ENCODE data around the gene CYP11A1. TPM values are rescaled to one million over a fixed set of nuclear protein-coding genes. Genes with fewer than 3 reads are reported as not detected.

Gene CYP11A1
- total and polyA plus RNA-seq, 10 of the 15 experiments (the other 5 are each of a cell fraction or from before 2014, with no cell fraction given), result 0.11 to 1.2 (median 0.23) TPM; not detected in 5

GRCh38 chr15:74370471-74370870 is 3.0 kb upstream of the CYP11A1 start (continued):
- no peak for TF ChIP-seq ZBTB4 (CRISPR knock-in tag; IDR thresholded peaks at IDR 0.05)

DNA sequence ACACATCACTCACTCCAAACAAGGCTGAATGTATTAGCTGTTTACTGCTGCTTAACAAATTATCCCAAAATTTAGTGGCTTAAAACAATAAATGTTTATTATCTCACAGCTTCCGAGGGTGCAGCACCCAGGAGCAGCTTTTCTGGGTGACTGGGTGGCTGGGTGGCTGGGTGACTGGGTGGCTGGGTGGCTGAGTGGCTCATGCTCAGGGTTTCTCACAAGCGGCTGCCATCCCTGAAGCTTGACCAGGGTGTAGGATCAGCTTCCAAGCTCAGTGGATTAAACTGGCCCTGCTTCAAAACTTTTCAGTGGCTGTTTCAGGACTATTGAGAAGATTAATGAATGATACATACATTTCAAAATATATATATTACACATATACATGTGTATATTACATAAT is 2.3 kb upstream of the CYP11A1 start:
- FAIRE-seq, result no peak
- RAD21 ChIA-PET (ENCODE audit: unreplicated experiment), result no interaction called here
- CTCF ChIA-PET, result interaction anchor here (21.7 kb wide), 1 partner anchor 67 kb away, joined by 655 read pairs; the partner anchor contains the start of gene SEMA7A
- SMC1A ChIA-PET (ENCODE audit: uncharacterized antibody, unreplicated experiment), result no interaction called here
- intact Hi-C loops (cut with micrococcal nuclease; ENCODE audit: unreplicated experiment), result no loop called here
- DNase-seq (ENCODE audit: low read depth, low spot score), result no peak
- Histone ChIP-seq H3K79me2 (ENCODE audit: control insufficient read depth, insufficient read depth, low read length) (no peaks in the 10 kb centered on the region), H3K27ac (ENCODE audit: control insufficient read depth, insufficient read depth) (no peak overlapping the region), H3K9me3 (replicated peaks; ENCODE audit: control insufficient read depth, insufficient read depth, low read length) (no peaks in the 10 kb centered on the region), H3K9ac (ENCODE audit: control insufficient read depth, insufficient read depth, low read length) (no peak overlapping the region), H4K20me1 (ENCODE audit: control insufficient read depth, insufficient read depth) (no peaks in the 10 kb centered on the region), H3K4me2 (ENCODE audit: control insufficient read depth, insufficient read depth) (no peak overlapping the region), H3K4me1 (ENCODE audit: control insufficient read depth, insufficient read depth, low read length) (peaks cover 7% of the 10 kb centered on the region), H3K27me3 (replicated peaks in 1 of 2; ENCODE audit: control insufficient read depth in 2 of 2, insufficient read depth in 2 of 2, low read length in 1 of 2) (peaks cover 4 to 5% of the 10 kb centered on the region in 2 experiments; a peak in 3 of 4 replicates), H3K4me3 (no peak overlapping the region), H3K36me3 (ENCODE audit: control insufficient read depth in 2 of 2, insufficient read depth in 2 of 2, low read length in 1 of 2) (no peaks in the 10 kb centered on the region), H2AFZ (ENCODE audit: control insufficient read depth, low read depth, low read length) (no peak overlapping the region)
- in situ Hi-C loops (cut with MboI), result no loop called here
- ATAC-seq, result no peak
- 71% methylated on average over 2 of the region's 2 CpGs for WGBS (ENCODE audit: insufficient coverage, insufficient replicate concordance, low lambda C conversion rate, missing lambda C conversion rate)
- BruUV-seq (replicated peaks), result no TSS peak
- POLR2A ChIA-PET, result no interaction called here
- TF ChIP-seq CREB1 (IDR thresholded peaks at IDR 0.05; ENCODE audit: low read depth) (no peak), CREM (IDR thresholded peaks at IDR 0.05; ENCODE audit: low read depth) (no peak), TCF3 (IDR thresholded peaks at IDR 0.05; ENCODE audit: borderline replicate concordance, insufficient read depth, low read depth, low read length) (no peak), BACH1 (IDR thresholded peaks at IDR 0.05; ENCODE audit: borderline replicate concordance) (no peak), HCFC1 (IDR thresholded peaks at IDR 0.05; ENCODE audit: low read length) (no peak), STAT3 (IDR thresholded peaks at IDR 0.05; ENCODE audit: low read depth, low read length) (no peak), CHD1 (IDR thresholded peaks at IDR 0.05; ENCODE audit: low read depth, low read length) (no peak), IKZF2 (IDR thresholded peaks at IDR 0.05) (no peak), ASH2L (IDR thresholded peaks at IDR 0.05; ENCODE audit: borderline replicate concordance, low read depth) (no peak), HDAC2 (IDR thresholded peaks at IDR 0.05) (no peak), SP1 (IDR thresholded peaks at IDR 0.05; ENCODE audit: low read depth, low read length) (no peak), SREBF2 (IDR thresholded peaks at IDR 0.05; ENCODE audit: low read length) (no peak)
- TF ChIP-seq, protein P1, sequence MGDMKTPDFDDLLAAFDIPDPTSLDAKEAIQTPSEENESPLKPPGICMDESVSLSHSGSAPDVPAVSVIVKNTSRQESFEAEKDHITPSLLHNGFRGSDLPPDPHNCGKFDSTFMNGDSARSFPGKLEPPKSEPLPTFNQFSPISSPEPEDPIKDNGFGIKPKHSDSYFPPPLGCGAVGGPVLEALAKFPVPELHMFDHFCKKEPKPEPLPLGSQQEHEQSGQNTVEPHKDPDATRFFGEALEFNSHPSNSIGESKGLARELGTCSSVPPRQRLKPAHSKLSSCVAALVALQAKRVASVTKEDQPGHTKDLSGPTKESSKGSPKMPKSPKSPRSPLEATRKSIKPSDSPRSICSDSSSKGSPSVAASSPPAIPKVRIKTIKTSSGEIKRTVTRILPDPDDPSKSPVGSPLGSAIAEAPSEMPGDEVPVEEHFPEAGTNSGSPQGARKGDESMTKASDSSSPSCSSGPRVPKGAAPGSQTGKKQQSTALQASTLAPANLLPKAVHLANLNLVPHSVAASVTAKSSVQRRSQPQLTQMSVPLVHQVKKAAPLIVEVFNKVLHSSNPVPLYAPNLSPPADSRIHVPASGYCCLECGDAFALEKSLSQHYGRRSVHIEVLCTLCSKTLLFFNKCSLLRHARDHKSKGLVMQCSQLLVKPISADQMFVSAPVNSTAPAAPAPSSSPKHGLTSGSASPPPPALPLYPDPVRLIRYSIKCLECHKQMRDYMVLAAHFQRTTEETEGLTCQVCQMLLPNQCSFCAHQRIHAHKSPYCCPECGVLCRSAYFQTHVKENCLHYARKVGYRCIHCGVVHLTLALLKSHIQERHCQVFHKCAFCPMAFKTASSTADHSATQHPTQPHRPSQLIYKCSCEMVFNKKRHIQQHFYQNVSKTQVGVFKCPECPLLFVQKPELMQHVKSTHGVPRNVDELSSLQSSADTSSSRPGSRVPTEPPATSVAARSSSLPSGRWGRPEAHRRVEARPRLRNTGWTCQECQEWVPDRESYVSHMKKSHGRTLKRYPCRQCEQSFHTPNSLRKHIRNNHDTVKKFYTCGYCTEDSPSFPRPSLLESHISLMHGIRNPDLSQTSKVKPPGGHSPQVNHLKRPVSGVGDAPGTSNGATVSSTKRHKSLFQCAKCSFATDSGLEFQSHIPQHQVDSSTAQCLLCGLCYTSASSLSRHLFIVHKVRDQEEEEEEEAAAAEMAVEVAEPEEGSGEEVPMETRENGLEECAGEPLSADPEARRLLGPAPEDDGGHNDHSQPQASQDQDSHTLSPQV (IDR thresholded peaks at IDR 0.05), result no peak
